Measurements from ENCODE around the gene CAMK2D.
"Not testable (repeated sequence)": the region's sequence is repeated elsewhere in the genome, so short reads cannot be mapped to it uniquely, and the experiment has no call there.

Gene CAMK2D

GRCh38 chr4:113733685-113734084 lies 27.9 kb downstream of the CAMK2D start:
- in situ Hi-C loops (cut with HindIII; ENCODE audit: low sequenced_read_pairs): no loop called here

- in situ Hi-C loops (cut with HindIII; ENCODE audit: low sequenced_read_pairs): no loop called here
Measured at GRCh38 chr4:113732967-113733527, 28.5 kb downstream of the CAMK2D start.

DNA sequence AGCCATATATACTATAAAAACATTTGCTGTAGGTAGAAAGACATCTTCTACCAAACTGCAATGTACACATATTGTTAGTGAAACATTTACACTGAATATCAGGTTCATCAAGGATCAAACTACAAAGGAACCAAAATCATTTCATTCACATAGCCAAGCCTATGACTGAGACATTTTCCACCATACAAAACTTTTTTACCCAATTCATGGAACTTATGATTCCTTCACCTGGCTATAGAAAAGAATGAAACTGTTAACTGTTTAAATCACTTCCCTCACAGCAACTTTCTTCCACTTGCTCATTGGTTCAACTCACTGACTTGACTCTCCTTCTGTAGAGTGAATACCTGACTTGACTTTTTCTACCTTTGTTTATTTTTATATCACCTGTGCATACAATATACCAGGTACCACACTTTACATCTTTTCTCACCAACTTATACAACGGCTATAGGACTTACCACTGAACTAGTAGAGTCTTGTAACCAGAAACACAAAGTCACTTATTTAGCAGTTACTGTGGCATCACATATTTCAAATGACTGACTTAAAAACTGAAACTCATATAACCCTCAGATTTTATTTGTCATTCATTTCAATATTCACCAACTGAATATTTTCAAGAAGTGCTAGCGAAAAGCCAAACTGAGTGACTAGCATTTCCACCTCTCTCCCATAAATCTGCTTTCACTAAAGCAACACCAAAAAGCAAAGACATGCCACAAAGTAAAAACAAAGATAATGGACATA lies 30.9 kb downstream of the CAMK2D start:
- in situ Hi-C loops (cut with HindIII; ENCODE audit: low sequenced_read_pairs): no loop called here

GRCh38 chr4:113727802-113728201 lies 33.7 kb downstream of the CAMK2D start:
- in situ Hi-C loops (cut with HindIII; ENCODE audit: low sequenced_read_pairs): no loop called here

DNA sequence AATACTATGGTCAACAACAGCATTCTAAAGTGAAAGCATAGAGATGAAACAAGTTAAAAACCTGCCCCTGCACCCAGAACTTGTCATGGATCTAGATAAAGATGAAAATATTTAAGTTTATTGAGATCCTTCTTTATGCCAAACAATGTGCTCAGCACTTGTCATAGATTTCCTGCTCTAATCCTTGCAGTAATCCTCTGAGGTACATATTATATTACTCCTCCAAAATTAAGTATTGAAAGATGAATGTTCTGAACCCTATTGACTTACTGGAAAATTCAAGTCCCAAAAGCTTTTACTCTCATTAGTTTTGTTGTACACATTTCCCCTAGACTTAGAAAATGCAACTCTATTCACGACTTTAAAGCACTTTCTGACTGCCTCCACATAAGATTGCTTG lies 35.6 kb downstream of the CAMK2D start:
- in situ Hi-C loops (cut with HindIII; ENCODE audit: low sequenced_read_pairs): no loop called here

DNA sequence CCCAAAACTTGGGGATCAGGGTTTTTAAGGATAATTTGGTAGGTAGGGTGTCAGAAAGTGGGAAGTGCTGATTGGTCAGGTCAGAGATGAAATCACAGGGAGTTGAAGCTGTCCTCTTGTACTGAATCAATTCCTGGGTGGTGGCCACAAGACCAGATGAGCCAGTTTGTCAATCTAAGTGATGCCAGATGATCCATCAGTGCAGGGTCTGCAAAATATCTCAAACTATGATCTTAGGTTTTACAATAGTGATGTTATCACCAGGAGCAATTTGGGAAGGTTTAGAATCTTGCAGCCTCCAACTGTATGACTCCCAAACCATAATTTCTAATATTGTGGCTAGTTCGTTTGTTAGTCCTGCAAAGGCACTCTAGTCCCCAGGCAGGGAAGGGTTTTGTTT lies 43.3 kb downstream of the CAMK2D start:
- in situ Hi-C loops (cut with HindIII; ENCODE audit: low sequenced_read_pairs): no loop called here

DNA sequence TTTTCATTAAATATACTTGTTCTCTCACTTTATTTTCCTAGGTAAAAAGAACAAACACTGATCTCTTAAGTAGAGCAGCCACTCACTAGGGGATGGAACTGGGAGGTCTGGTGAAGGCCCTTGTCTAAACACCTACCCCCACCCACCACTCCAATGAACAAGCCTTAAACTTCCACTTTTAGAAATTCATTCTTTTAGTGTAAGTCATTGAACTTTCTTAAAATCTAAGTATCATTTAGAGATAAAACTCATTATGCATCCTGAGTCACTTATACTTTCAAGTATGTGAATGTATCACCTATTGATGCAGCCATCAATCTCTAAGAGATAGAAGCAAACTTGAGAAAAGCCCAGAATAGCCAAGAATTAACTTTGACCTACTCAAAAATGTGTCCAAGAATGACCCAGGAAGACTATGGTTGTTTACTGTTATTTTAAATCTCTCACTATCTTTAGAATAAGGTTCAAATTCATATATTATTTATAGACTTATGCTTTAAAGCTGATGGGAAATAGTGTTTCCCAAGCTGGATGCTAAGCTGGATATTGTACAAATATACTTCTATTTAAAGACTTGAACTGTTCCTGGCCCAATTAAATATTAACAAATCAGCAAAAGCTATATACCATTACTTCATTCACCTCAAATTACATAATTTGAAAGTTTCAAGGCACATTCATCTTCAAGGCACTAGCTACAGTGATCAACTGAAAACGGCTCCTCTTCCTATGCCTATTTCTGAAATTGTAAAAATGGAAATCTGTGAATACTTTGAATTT lies 49.5 kb downstream of the CAMK2D start:
- in situ Hi-C loops (cut with HindIII; ENCODE audit: low sequenced_read_pairs): no loop called here

- in situ Hi-C loops (cut with HindIII; ENCODE audit: low sequenced_read_pairs): no loop called here
Measured at GRCh38 chr4:113708250-113708649, 53.3 kb downstream of the CAMK2D start.

DNA sequence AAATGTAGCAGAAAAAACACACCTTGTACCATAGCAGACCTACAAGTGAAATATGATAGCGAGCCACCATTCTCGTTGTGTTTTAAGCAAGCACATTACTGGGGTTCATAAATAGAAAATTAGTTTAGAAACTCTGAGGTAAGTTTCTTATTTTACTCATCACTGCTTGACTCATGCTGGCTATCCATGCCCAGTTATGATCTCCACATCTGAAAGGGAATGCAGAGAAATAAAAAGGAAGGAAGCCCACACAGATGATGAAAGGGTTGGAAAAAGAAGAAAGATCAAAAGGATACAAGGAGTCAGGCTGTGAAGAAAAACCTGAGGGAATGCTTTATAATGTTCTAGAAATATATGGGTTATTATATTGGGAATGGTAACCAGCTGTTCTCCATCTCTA lies 54.5 kb downstream of the CAMK2D start:
- in situ Hi-C loops (cut with HindIII; ENCODE audit: low sequenced_read_pairs): no loop called here

- in situ Hi-C loops (cut with HindIII; ENCODE audit: low sequenced_read_pairs): not testable (repeated sequence)
Measured at GRCh38 chr4:113705097-113705496, 56.4 kb downstream of the CAMK2D start.

GRCh38 chr4:113702596-113702995 lies 58.9 kb downstream of the CAMK2D start:
- in situ Hi-C loops (cut with HindIII; ENCODE audit: low sequenced_read_pairs): not testable (repeated sequence)

GRCh38 chr4:113701169-113701568 lies 60.4 kb downstream of the CAMK2D start:
- in situ Hi-C loops (cut with HindIII; ENCODE audit: low sequenced_read_pairs): no loop called here

GRCh38 chr4:113700602-113701150 lies 60.9 kb downstream of the CAMK2D start:
- in situ Hi-C loops (cut with HindIII; ENCODE audit: low sequenced_read_pairs): no loop called here

DNA sequence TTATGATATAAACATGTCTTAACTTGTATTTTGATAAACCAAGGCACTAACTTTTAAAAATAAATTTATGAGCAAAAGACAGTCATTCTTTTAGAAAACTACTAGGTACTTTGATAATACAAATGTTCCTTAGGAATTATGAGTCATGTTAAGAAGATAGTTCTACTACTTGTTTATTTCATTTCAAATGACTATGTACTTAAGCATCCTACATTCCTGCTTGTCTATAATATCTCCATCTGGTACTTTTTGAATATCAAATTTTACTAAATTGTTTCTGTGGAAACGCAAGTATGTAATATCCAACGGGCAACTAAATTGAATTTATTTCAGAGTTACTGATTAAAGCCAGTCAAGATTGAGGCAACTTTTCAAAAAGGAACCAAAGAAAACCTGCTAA lies 61.8 kb downstream of the CAMK2D start:
- in situ Hi-C loops (cut with HindIII; ENCODE audit: low sequenced_read_pairs): no loop called here

- in situ Hi-C loops (cut with HindIII; ENCODE audit: low sequenced_read_pairs): no loop called here
Measured at GRCh38 chr4:113697429-113697828, 64.1 kb downstream of the CAMK2D start.

DNA sequence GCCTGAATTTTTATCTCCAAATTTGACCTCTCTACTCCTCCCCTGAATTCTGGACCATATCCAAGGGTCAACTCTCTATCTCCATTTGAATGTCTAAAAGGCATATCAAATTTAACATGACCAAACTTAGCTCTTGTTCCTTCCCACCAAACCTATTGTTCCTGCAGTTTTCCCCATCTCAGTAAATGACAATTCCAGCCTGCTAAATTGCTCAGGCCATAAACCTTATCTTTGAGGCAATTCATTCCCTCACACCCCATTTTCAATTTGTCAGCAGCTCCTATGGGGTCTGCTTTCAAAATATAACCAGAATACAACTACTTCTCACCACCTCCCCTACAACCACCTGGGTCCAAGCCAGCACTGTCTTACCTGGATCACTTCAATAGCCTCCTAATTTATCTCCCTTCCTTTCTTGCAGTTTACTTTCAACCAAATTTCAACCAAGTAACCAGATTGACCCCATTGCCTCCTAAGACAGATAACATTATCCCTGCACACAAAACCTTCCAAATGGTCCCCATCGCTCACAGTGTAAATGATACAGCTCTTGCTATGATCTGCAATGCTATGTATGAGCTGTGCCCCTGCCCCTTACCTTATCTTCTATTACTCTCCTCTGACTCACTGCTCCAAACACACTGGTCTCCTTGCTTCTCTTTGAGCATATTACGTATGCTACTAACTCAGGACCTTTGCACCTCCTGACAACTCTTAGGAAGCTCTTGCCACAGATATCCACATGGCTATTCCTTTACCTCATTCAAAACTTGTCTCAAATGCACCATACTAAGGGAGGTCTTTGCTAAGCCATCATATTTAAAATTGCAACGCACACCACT lies 66.0 kb downstream of the CAMK2D start:
- in situ Hi-C loops (cut with HindIII; ENCODE audit: low sequenced_read_pairs): no loop called here

- in situ Hi-C loops (cut with HindIII; ENCODE audit: low sequenced_read_pairs): no loop called here
Measured at GRCh38 chr4:113694008-113694407, 67.5 kb downstream of the CAMK2D start.

- in situ Hi-C loops (cut with HindIII; ENCODE audit: low sequenced_read_pairs): no loop called here
Measured at GRCh38 chr4:113692809-113693411, 68.6 kb downstream of the CAMK2D start.

GRCh38 chr4:113691676-113692075 lies 69.9 kb downstream of the CAMK2D start:
- in situ Hi-C loops (cut with HindIII; ENCODE audit: low sequenced_read_pairs): no loop called here

GRCh38 chr4:113689394-113689793 lies 72.1 kb downstream of the CAMK2D start:
- in situ Hi-C loops (cut with HindIII; ENCODE audit: low sequenced_read_pairs): no loop called here

Data from DLD1 (cell line).